Hepatocyte (in vitro differentiated cells): Measurements from ENCODE around the gene TPCN2.

Experiments
- CTCF ChIP-seq: fragments of 200-600 bp; sonication (generic); IDR thresholded peaks from 2 replicates; pipeline ENCODE4 v1.5.1; 2016; ENCODE audit warnings: antibody characterized with exemption, mild to moderate bottlenecking; ENCODE audit not compliant: poor library complexity
- EZH2 ChIP-seq: fragments of 200-600 bp; sonication (generic); IDR thresholded peaks from 2 replicates; pipeline ENCODE4 v1.6.1; 2016; ENCODE audit warnings: antibody characterized with exemption, mild to moderate bottlenecking, borderline replicate concordance
- EZH2phosphoT487 ChIP-seq: fragments of 200-600 bp; sonication (generic); IDR thresholded peaks from one replicate; pipeline ENCODE4 v1.6.1; 2018; ENCODE audit warnings: antibody characterized with exemption, mild to moderate bottlenecking, low read depth, moderate library complexity; ENCODE audit not compliant: unreplicated experiment, severe bottlenecking

- TF ChIP-seq CTCF = no peak
- no peak for TF ChIP-seq EZH2
- no peak for TF ChIP-seq EZH2phosphoT487
Observed at GRCh38 chr11:69040051-69040450, 8.7 kb upstream of the TPCN2 start.
